GM11168 (cell line): ENCODE results near the gene NEUROD6.

Source experiments
- in situ Hi-C: fragments of 300-500 bp; cut with MboI; formaldehyde crosslinking; loops from one replicate; pipeline ENCODE4 v1.12.0; 2022; ENCODE audit warnings: low sequenced_read_pairs; ENCODE audit not compliant: unreplicated experiment

The NEUROD6 gene

DNA sequence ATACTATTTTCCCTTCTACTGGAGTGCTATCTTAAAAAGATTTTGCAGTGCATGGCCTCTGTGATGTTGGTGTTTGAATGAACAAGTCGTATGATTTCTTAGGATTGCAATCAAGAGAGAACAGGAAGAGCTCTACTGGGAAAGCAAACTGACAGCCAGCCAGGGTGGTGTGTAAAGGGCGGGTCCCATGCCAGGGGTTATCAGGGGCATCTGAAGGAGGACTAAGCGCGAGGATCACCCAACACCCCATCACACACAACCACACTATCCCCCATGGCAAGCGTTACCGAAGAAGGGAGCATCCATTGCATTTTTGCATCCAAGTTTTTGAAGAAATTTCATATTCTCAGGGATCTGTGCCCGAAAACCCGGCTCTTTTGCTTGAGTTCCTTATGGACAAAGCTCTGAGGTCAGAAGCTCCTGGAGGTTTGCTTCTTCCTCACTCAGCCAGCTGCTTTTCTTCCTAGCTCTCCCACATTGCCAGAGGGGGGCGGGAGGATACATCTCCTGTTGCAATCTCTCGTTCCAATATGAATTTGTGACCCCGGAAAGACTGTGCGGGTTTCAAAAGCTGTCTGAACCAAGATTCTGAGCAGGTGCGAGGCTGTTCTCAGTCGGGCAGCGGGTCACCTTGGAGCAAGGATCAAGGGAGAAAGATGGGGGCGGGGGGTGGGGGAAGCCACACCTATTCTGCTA is 5.2 kb downstream of the NEUROD6 start:
- in situ Hi-C loops = no loop called here

DNA sequence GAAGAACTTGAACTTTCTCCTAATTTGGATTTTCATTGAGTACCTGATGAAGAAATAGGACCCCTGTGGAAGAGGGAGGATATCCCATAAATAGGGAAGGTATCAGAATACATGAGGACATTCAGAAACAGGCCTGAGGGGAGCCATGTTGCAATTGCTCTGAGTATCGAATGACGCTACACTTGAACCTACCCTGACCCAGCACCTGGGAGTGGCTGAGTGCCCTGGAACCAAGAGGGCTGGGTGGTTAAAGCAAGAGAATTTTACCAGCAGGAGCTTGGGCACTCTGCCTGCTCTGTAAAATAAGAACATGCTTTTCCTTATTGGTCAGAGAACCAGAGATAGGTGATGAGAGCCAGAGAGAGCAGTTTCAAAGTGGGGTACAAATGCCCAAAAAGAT is 7.2 kb downstream of the NEUROD6 start:
- in situ Hi-C loops = no loop called here

DNA sequence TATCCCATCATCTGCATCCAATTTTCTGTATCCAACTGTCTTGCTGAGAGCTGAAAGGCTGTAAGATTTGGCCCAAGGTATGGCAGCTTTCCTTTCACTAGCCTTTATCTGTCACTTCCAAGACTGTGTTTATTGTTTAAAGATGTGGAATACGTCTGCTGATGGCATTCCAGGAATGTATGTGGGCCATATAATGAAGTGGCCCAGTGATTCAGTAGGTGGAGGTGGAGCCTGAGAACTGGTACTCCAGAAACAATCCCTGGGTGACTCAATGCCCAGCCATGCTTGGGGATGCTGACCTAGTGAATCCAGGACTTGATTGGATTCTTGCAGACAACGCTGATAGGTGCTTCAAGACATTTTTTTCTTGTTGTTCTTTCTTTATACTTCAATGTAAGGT is 13.5 kb downstream of the NEUROD6 start:
- in situ Hi-C loops = no loop called here

GRCh38 chr7:31326416-31326815 is 14.1 kb downstream of the NEUROD6 start:
- in situ Hi-C loops = no loop called here

GRCh38 chr7:31323101-31323500 is 17.4 kb downstream of the NEUROD6 start:
- in situ Hi-C loops = no loop called here

GRCh38 chr7:31320675-31321074 is 19.9 kb downstream of the NEUROD6 start:
- in situ Hi-C loops = no loop called here

DNA sequence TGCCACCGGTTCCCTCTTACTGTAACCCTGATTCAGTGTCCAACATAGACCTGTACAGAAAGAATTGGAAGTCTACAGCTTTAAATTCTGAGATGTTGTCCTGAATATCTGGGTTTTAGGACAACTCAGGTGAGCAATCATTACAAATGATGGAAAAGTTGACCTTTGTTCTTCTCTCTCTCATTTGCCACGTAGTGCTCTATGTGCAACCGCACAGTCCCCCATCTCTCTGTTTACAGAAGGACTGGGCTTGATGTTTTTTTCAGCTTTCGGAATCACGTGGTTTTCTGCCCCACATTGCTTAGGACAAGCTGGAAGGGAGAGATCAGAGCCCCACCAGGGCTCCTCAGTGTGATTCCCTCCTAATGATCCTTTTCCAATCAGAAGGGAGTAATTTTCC is 22.2 kb downstream of the NEUROD6 start:
- in situ Hi-C loops = no loop called here

GRCh38 chr7:31316876-31317275 is 23.6 kb downstream of the NEUROD6 start:
- in situ Hi-C loops = no loop called here

GRCh38 chr7:31315758-31316157 is 24.8 kb downstream of the NEUROD6 start:
- in situ Hi-C loops = no loop called here

GRCh38 chr7:31314781-31315180 is 25.7 kb downstream of the NEUROD6 start:
- in situ Hi-C loops = no loop called here

GRCh38 chr7:31312889-31313288 is 27.6 kb downstream of the NEUROD6 start:
- in situ Hi-C loops = no loop called here

- in situ Hi-C loops = no loop called here
Observed at GRCh38 chr7:31311552-31311951, 29.0 kb downstream of the NEUROD6 start.

- in situ Hi-C loops = no loop called here
Observed at GRCh38 chr7:31310321-31310935, 30.1 kb downstream of the NEUROD6 start.

DNA sequence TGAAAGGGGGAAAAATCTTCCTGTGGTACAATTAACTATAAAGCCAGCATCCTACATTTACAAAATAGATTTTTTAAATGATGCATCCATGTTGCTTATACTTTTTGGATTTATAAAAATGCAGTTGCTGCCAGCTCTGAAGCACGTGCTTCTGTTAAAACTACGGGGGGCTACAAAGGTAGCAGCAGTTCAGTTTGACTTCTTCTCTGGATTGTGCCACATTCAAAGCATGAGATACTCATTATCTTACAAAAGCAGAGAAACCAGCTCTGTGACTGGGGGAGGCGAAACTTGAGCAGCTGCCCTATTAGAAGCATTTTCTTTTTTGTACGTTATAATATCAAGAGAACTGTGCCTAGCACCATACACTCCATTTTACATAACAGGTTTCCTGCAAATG is 31.1 kb downstream of the NEUROD6 start:
- in situ Hi-C loops = no loop called here

DNA sequence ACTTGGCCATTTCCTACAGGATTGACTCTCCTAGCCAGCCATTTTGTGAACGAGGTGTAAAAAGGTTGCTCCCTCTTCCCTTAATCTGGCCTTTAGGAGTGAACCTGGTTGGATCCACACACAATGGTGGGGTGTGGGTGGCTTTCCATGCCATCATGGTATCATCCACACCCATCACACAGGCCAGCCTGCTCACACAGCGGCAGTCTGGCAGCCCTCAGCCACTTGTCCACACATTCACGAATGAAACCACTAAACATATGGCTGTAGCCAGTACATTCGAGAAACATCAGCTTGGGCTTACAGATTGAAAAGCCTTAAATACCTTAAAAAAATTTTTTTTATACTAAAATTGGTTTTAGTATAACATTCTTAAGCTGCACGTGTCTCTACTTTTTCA is 31.9 kb downstream of the NEUROD6 start:
- in situ Hi-C loops = no loop called here

GRCh38 chr7:31307972-31308371 is 32.6 kb downstream of the NEUROD6 start:
- in situ Hi-C loops = no loop called here

DNA sequence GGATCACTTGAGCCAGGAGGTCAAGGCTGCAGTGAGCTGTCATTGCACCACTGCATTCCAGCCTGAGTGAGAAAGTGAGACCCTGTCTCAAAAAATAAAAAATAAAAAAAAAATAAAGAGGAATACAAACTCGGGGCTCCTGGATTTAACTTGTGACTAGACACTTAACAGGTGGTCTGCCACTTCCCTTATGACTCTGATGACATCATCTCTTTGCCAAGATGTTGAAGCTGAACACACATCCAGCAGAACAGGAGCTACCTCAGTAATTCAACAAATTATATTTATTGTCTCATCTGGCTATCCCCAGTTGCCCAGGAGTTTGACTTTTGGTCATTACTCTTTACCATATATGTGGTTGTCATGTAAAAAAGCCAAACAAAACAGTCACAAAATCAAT is 35.3 kb downstream of the NEUROD6 start:
- in situ Hi-C loops = no loop called here

- in situ Hi-C loops = no loop called here
Observed at GRCh38 chr7:31304446-31304845, 36.1 kb downstream of the NEUROD6 start.

GRCh38 chr7:31302356-31302755 is 38.2 kb downstream of the NEUROD6 start:
- in situ Hi-C loops = no loop called here

DNA sequence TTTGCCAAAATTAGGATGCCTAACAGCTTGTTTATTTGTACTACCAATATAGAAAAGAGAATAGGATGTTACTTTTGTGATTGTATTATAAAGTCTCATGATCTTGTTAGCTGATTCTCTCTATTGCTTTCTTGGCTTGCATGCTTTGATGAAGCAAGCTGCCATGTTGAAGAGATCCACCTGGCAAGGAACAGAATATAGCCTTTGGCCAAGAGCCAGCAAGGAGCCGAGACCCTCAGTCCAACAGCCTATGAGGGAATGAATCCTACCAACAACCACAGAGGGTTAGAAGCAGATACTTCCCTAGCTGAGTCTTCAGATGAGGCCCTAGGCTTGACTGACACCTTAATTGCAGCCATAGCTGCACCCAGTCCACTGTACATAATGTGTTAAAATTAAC is 41.2 kb downstream of the NEUROD6 start:
- in situ Hi-C loops = no loop called here

GRCh38 chr7:31290601-31291000 is 49.9 kb downstream of the NEUROD6 start:
- in situ Hi-C loops = no loop called here
